ENCODE data around the gene CCNY.
"Not testable (repeated sequence)": the region's sequence is repeated elsewhere in the genome, so short reads cannot be mapped to it uniquely, and the experiment has no call there.

Gene CCNY

DNA sequence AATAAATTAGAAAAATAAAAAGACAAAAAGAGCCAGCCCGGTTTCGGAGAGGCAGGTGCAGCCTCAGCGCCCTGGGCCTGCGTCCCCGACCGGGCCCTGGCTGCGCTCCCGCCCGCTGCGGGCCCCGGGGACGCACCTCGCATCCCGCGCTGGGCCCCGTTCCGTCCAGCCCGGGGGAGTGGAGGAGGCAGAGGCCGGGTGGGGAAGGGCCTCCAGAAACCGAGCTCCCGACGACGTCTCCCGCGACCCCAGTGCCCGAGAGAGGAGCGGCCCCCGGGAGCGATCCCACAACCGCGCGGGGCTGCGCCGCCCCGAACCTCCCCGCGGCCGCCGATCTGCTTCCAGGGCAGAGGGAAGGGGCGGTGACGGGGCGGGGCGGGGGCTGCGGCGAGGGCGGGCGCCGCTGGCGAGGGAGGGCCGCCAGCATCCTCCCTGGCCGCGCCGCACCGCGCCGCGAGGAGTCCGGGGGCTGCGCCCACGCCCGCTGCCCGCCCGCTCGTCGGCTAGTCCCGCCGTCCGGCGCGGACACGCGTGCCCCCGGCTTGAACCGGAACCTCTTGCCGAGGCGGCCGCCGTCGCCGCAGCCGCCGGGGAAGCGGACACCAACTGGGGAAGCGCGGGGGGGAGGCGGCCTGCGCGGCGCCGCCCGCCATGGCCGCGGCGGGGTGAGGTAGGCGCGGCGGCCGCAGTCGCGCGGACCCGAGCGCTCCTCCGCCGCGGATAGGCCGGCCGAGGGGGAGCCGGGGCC lies at the start of gene CCNY:
TSS of gene CCNY (plus strand) at position 426 of the 748 bp plus-strand sequence. CDS start 545 bp downstream, outside the sequence.
- DNase-seq (ENCODE audit: low read depth) = no peak

GRCh38 chr10:35289198-35289597 lies 47.1 kb upstream of the CCNY start:
- DNase-seq (ENCODE audit: low read depth) = no peak

GRCh38 chr10:35294506-35294905 lies 41.8 kb upstream of the CCNY start:
- DNase-seq (ENCODE audit: low read depth) = no peak

DNA sequence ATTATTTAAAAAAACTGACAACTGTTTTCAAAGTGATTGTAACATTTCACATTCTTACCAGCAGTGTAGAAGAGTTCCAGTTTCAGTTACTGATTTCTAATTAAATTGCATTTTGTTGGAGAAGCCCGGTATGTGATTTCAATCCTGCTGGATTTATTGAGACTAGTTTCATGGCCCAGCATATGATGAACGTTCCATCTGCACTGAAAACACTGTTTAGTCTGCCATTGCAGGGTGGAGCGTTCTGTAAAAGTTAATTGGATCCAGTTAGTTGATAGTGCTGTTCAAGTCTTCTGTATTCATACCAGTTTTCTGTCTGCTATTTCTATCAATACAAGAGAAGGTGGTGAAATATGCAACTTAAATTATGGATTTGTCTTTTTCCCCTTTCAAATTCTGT lies 37.3 kb upstream of the CCNY start:
- no peak for DNase-seq (ENCODE audit: low read depth)

- DNase-seq (ENCODE audit: low read depth) = peak; percentile 65
These were observed 36.1 kb upstream of the CCNY start for GRCh38 chr10:35300063-35300699.

DNA sequence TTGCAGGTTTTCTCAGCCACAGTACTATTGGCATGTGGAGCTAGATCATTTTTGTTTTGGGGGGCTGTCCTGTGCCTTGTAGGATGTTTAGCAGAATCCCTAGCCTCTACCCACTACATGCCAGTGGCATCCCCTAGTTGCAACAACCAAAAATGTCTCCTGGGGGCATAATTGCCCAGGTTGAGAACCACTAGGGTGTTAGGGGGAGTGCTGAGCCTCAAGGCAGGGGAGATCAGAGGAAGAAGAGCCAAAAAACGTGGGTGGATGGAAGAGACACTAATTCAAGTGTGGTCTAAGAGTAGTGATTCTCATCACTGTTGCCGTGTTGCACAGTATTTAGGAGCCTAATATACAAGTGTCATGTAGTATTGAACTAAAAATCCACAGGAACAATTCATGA lies 31.7 kb upstream of the CCNY start:
- DNase-seq (ENCODE audit: low read depth) = no peak

DNA sequence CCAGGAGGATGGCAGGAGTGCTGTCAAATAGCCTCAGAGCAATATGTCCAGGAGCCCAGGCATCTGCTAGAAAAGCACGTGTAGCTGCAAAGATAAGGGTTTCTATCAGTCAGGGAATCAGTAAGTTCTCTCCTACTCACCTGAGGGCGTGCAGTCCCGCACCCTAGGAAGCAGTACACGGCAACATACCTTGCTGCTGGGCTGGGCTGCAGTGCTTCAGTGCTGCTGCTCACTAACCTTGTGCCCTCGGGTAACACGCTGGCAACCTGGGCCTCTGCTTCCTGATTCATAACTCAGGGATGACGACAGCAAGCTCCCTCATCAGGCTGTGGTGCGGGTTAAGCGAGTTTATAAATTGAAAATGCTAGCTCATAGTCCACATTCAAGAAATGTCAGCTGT lies 29.5 kb upstream of the CCNY start:
- no peak for DNase-seq (ENCODE audit: low read depth)

DNA sequence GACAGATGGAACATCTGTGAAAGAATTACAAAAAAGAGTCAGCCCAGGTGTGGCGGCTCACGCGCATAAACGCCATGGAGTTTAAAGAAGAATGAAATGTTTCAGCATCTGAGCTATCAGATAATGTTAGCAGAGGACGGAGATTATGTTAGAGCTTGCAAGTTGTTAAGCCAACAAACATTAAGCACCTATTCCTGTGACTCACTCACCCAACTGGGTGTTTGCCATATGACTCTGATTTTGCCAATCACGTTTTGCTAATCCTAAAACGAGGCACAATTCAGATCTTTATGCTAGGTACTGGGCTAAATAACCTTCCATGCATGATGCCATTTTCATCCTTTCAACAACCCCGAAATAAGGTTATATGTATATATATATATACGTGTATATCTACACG lies 29.0 kb upstream of the CCNY start:
- DNase-seq (ENCODE audit: low read depth) = no peak

- no peak for DNase-seq (ENCODE audit: low read depth)
These were observed 27.5 kb upstream of the CCNY start for GRCh38 chr10:35308809-35309208.

DNA sequence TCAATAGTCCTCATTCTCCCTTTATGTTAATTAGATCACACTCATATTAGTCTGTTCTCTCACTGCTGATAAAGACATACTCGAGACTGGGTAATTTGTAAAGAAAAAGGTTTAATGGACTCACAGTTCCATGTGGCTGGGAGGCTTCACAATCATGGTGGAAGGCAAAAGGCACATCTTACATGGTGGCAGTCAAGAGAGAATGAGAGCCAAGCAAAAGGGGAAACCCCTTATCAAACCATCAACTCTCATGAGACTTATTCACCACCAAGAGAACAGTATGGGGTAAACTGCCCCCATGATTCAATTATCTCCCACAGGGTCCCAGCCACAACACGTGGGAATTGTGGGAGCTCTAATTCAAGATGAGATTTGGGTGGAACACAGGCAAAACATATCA lies 22.2 kb upstream of the CCNY start:
- not testable (repeated sequence) for DNase-seq (ENCODE audit: low read depth)

GRCh38 chr10:35315235-35315634 lies 21.1 kb upstream of the CCNY start:
- not testable (repeated sequence) for DNase-seq (ENCODE audit: low read depth)

- no peak for DNase-seq (ENCODE audit: low read depth)
These were observed 19.9 kb upstream of the CCNY start for GRCh38 chr10:35316218-35316967.

- no peak for DNase-seq (ENCODE audit: low read depth)
These were observed 17.8 kb upstream of the CCNY start for GRCh38 chr10:35318551-35318950.

DNA sequence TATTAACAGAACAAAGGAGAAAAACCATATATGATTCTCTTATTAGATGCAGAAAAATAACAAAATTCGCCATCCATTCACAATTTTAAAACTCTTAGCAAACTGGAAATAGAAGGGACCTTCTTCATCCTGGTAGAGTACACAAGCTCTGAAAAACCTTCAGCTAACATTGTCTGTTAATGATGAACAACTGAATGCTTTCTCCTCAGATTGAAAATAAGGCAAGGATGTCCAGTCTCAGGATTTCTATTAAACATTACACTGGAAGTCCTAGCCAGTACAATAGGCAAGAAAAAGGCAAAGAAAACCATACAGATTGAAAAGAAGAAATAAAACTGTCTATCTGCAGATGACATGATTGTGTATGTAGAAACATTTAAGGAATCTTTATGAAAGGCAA lies 16.0 kb upstream of the CCNY start:
- no peak for DNase-seq (ENCODE audit: low read depth)

DNA sequence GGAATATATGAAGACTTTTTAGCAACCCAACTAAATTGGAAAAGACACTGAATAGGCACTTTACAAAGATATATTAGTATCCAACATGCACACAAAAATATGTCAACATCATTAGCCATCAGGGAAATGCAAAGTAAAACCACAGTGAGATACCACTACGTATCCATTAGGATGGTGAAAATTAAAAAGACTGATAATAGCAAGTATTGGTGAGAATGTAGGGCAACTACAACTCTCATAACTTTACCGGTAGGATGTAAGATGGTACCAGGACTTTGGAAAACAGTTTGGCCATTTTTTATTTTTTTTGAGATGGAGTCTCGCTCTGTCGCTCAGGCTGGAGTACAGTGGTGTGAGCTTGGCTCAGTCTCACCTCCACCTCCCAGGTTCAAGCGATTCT lies 13.7 kb upstream of the CCNY start:
- DNase-seq (ENCODE audit: low read depth) = no peak

DNA sequence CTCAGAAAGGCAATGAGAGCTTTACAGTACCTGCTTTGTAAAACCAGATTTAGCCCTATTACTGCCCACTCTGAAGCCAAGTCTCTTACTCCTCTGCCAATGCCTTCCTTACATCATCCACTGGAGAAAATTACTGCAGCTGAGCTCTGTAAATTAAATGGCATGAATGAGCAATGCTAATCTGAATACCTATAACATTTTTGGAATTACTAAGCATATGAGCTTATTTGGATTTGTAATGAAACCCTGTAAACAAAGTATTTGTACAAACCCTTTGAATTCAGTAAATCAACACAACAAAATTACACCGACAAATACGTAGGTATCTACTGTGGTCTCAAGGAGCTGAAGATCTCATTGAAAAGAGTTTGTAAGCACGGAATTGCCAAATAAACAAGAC lies 12.1 kb upstream of the CCNY start:
- no peak for DNase-seq (ENCODE audit: low read depth)

- no peak for DNase-seq (ENCODE audit: low read depth)
These were observed 9.7 kb upstream of the CCNY start for GRCh38 chr10:35326466-35327235.

DNA sequence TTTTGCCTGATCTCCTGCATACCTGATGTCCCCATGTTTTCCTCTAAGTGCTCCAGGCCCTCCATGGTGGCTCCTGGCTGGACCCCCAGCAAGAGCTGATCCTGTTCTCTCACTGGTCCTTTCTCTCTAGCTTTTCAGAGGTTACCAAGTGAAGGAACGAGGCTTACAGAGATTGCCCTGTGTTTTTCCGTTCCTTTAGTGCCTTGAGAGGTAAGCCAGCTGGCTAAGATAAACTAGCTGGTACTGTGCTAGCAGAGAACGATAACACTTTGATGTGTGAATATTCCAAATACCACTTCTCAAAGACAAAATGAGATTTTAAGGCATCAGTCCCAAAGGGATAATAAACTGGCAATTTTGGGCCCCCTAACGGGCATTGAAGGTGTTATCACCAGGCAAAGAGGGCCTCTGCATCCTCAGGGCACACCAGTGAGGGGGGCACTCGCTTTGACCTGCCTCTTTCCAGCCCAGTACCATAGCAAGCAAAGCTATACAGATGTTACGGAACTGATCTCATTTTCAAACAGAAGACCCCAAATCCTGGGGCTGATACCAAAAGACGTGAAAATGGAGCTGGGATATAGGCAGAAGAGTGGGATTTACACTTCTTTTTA lies 8.4 kb upstream of the CCNY start:
- no peak for DNase-seq (ENCODE audit: low read depth)

DNA sequence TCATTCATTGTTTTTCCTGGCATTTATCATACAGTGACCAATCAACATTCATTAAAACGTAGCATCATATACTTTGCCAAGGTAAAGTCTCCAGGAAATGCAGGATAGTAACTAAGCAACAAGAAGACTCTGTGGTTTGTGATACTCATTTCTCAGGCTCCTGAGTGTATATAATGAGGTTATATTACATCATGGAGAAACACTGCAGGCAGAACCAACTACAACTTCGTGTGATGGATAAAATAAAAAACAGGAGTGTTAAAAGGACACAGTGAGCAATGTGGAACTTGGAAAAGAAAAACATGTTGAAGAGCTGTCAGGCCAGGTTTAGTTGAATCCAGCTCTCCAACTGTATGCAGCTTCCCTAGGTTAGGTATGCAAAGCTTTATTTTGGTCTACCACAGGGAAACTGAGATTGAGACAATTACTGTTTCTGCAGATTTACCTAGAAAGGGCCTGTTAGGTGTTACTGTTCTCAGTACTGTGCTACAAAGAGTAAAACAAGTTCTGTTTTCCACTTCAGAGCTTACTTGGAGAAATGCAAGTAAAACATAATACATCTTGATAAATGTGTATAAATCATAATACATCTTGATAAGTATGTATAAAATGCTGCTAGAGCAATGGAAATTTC lies 7.8 kb upstream of the CCNY start:
- no peak for DNase-seq (ENCODE audit: low read depth)

GRCh38 chr10:35329520-35329919 lies 6.8 kb upstream of the CCNY start:
- no peak for DNase-seq (ENCODE audit: low read depth)

GRCh38 chr10:35331894-35332640 lies 4.2 kb upstream of the CCNY start:
- DNase-seq (ENCODE audit: low read depth) = peak; percentile 70

All from HS-5 (cell line).